CD4-positive, alpha-beta T cell (primary cell): ENCODE results near the gene NRXN3. TPM values are rescaled to one million over a fixed set of nuclear protein-coding genes. Genes with fewer than 3 reads are reported as not detected.

Source experiments
- ATAC-seq: fragments of 200-7000 bp; cut with Tn5 transposase; one replicate; pipeline ENCODE4 v1.10.0; 2022; ENCODE audit warnings: mild to moderate bottlenecking; ENCODE audit not compliant: poor library complexity
- CTCF ChIA-PET: fragments of 350-600 bp; sonication (Branson Sonifier 250); formaldehyde crosslinking; loops from one replicate; lab custom pipeline; 2021; ENCODE audit warnings: antibody characterized with exemption, inconsistent platforms; lab: Charles Lee
- POLR2A ChIA-PET: fragments of 350-600 bp; sonication (Branson Sonifier 250); formaldehyde crosslinking; loops from one replicate; lab custom pipeline; 2021; ENCODE audit warnings: antibody characterized with exemption, inconsistent platforms; lab: Charles Lee
- DNase-seq, 14 experiments: peaks; one replicate each; pipeline ENCODE4 v3.0.0-alpha.2; 2013 to 2020; ENCODE audit warnings: mixed read lengths in 2 of 14
- H3K27ac ChIP-seq, 2 donors: one replicate each; pipeline versions ENCODE4 v1.5.1 to v1.7.0; 2013; ENCODE audit warnings: low read length in 2 of 2, low read depth in 1 of 2, mild to moderate bottlenecking in 1 of 2
- H3K27me3 ChIP-seq, 2 experiments: 1 replicate in 1 of 2; 2 replicates in 1 of 2; pipeline versions ENCODE4 v1.6.1 to v1.7.0; 2013; ENCODE audit warnings: low read length in 2 of 2, control low read depth in 1 of 2, mild to moderate bottlenecking in 1 of 2, moderate library complexity in 1 of 2; ENCODE audit not compliant: insufficient read depth in 2 of 2, control insufficient read depth in 1 of 2
- H3K36me3 ChIP-seq: one replicate; pipeline ENCODE4 v1.6.1; 2013; ENCODE audit warnings: low read length, control low read depth; ENCODE audit not compliant: insufficient read depth
- H3K4me1 ChIP-seq: one replicate; pipeline ENCODE4 v1.6.1; 2013; ENCODE audit warnings: low read length, control low read depth; ENCODE audit not compliant: insufficient read depth
- H3K4me3 ChIP-seq: one replicate; pipeline ENCODE4 v1.5.1; 2013; ENCODE audit warnings: mild to moderate bottlenecking, low read length, moderate library complexity
- H3K9me3 ChIP-seq, 2 experiments: 1 replicate in 1 of 2; 2 replicates in 1 of 2; pipeline versions ENCODE4 v1.6.1 to v1.7.0; 2013; ENCODE audit warnings: low read length in 2 of 2, mild to moderate bottlenecking in 2 of 2, control low read depth in 1 of 2, moderate library complexity in 1 of 2; ENCODE audit not compliant: control insufficient read depth in 1 of 2, insufficient read depth in 1 of 2
- H3K27ac Mint-ChIP-seq: one replicate; pipeline ENCODE4 v1.8.0; 2020; ENCODE audit warnings: mixed read lengths
- H3K27me3 Mint-ChIP-seq: one replicate; pipeline ENCODE4 v1.8.0; 2021; ENCODE audit warnings: mixed read lengths
- H3K36me3 Mint-ChIP-seq: one replicate; pipeline ENCODE4 v1.8.0; 2021; ENCODE audit warnings: low read depth, mixed read lengths
- H3K4me1 Mint-ChIP-seq: one replicate; pipeline ENCODE4 v1.8.0; 2021; ENCODE audit warnings: low read depth, mixed read lengths
- H3K4me3 Mint-ChIP-seq: one replicate; pipeline ENCODE4 v1.8.0; 2020; ENCODE audit warnings: mild to moderate bottlenecking, mixed read lengths
- H3K9me3 Mint-ChIP-seq: one replicate; pipeline ENCODE4 v1.8.0; 2020; ENCODE audit warnings: mixed read lengths
- CTCF ChIP-seq: fragments of 200-600 bp; IDR thresholded peaks from one replicate; pipeline ENCODE4 v1.8.0; 2022; ENCODE audit warnings: antibody characterized with exemption, mild to moderate bottlenecking
- intact Hi-C, 2 experiments: fragments of 100-400 bp; cut with DNase I in 1 of 2; cut with micrococcal nuclease in 1 of 2; formaldehyde crosslinking; loops; one replicate each; pipeline versions ENCODE4 v1.15.1 to v1.9.0; 2023 to 2025; cut with DNase I, micrococcal nuclease
- total RNA-seq, 174 experiments: library from RNA in 2 of 174; stranded (reverse) in 2 of 174; gene quantifications; one replicate each; pipeline ENCODE4 v1.2.3 and lab custom pipeline; 2021 to 2026

The NRXN3 gene
- total RNA-seq, 2 experiments from 2014 or later, result not detected

GRCh38 chr14:79256380-79256779 lies 1086.2 kb downstream of the NRXN3 start:
- ATAC-seq (no peak), DNase-seq (no peak)
- Mint-ChIP-seq H3K4me3 (no peak overlapping the region), H3K27ac (no peak overlapping the region), H3K4me1 (no peaks in the 10 kb centered on the region), H3K27me3 (no peaks in the 10 kb centered on the region), H3K9me3 (peaks cover 7% of the 10 kb centered on the region), H3K36me3 (no peaks in the 10 kb centered on the region)
- Histone ChIP-seq H3K4me1 (no peaks in the 10 kb centered on the region), H3K4me3 (no peak overlapping the region), H3K27ac (no peak overlapping the region), H3K36me3 (no peaks in the 10 kb centered on the region), H3K9me3 (no peaks in the 10 kb centered on the region), H3K27me3 (no peaks in the 10 kb centered on the region)
- TF ChIP-seq CTCF, result no peak
- POLR2A ChIA-PET, result no interaction called here
- intact Hi-C loops, result no loop called here
- CTCF ChIA-PET, result no interaction called here

GRCh38 chr14:79260406-79260805 lies 1090.2 kb downstream of the NRXN3 start:
- no peaks in the 10 kb centered on the region for H3K4me1 ChIP-seq
- H3K4me3 ChIP-seq, result no peak overlapping the region
- POLR2A ChIA-PET, result no interaction called here
- no peaks in the 10 kb centered on the region for H3K36me3 Mint-ChIP-seq
- CTCF ChIA-PET, result no interaction called here
- H3K4me3 Mint-ChIP-seq, result no peak overlapping the region
- H3K36me3 ChIP-seq, result no peaks in the 10 kb centered on the region
- DNase-seq, result no peak
- H3K4me1 Mint-ChIP-seq, result no peaks in the 10 kb centered on the region
- no peak overlapping the region for H3K27ac Mint-ChIP-seq
- peaks cover 7% of the 10 kb centered on the region for H3K9me3 Mint-ChIP-seq
- no peaks in the 10 kb centered on the region for H3K27me3 Mint-ChIP-seq
- no peak overlapping the region for H3K27ac ChIP-seq
- no peaks in the 10 kb centered on the region for H3K27me3 ChIP-seq
- no peak for ATAC-seq
- intact Hi-C loops, result no loop called here
- TF ChIP-seq CTCF, result no peak
- no peaks in the 10 kb centered on the region for H3K9me3 ChIP-seq

GRCh38 chr14:79265366-79265946 lies 1095.3 kb downstream of the NRXN3 start:
- Histone ChIP-seq H3K27ac (no peak overlapping the region), H3K27me3 (no peaks in the 10 kb centered on the region), H3K36me3 (no peaks in the 10 kb centered on the region), H3K9me3 (no peaks in the 10 kb centered on the region), H3K4me1 (no peaks in the 10 kb centered on the region), H3K4me3 (no peak overlapping the region)
- TF ChIP-seq CTCF, result no peak
- no peaks in the 10 kb centered on the region for H3K36me3 Mint-ChIP-seq
- ATAC-seq (no peak), DNase-seq (no peak)
- peaks cover 4% of the 10 kb centered on the region for H3K9me3 Mint-ChIP-seq
- no peaks in the 10 kb centered on the region for H3K27me3 Mint-ChIP-seq
- no peaks in the 10 kb centered on the region for H3K4me1 Mint-ChIP-seq
- ChIA-PET POLR2A (no interaction called here), CTCF (no interaction called here)
- intact Hi-C loops, result no loop called here
- H3K27ac Mint-ChIP-seq, result no peak overlapping the region
- no peak overlapping the region for H3K4me3 Mint-ChIP-seq
